Occipital lobe (tissue), 2 donors: ENCODE results near the gene NDST1. TPM values are rescaled to one million over a fixed set of nuclear protein-coding genes. Genes with fewer than 3 reads are reported as not detected.

Experiments
- DNase-seq: peaks from one replicate; lab custom pipeline; 2025; lab: John Stamatoyannopoulos, UW
- total RNA-seq: library from RNA; depleted of rRNA; stranded (reverse); fragments of >200 nt; gene quantifications from one replicate; pipeline ENCODE4 v1.2.3, GENCODE V29; 2014

The NDST1 gene
- total RNA-seq, 1 donor from 2014 or later: 23.1 TPM

- no peak for DNase-seq
Observed at GRCh38 chr5:150585781-150586341, 77.9 kb downstream of the NDST1 start.

- no peak for DNase-seq
Observed at GRCh38 chr5:150587016-150587415, 79.1 kb downstream of the NDST1 start.

- no peak for DNase-seq
Observed at GRCh38 chr5:150587856-150588595, 80.1 kb downstream of the NDST1 start.

- no peak for DNase-seq
Observed at GRCh38 chr5:150588596-150588890, 80.6 kb downstream of the NDST1 start.

- no peak for DNase-seq
Observed at GRCh38 chr5:150589862-150590601, 82.1 kb downstream of the NDST1 start.

GRCh38 chr5:150590979-150591695 is 83.2 kb downstream of the NDST1 start:
- DNase-seq: no peak

- DNase-seq: no peak
Observed at GRCh38 chr5:150593593-150593992, 85.7 kb downstream of the NDST1 start.

GRCh38 chr5:150593996-150594395 is 86.1 kb downstream of the NDST1 start:
- DNase-seq: no peak

GRCh38 chr5:150595466-150596031 is 87.6 kb downstream of the NDST1 start:
- DNase-seq: no peak

GRCh38 chr5:150596313-150596712 is 88.4 kb downstream of the NDST1 start:
- no peak for DNase-seq

GRCh38 chr5:150596826-150597225 is 88.9 kb downstream of the NDST1 start:
- no peak for DNase-seq

GRCh38 chr5:150598006-150598405 is 90.1 kb downstream of the NDST1 start:
- no peak for DNase-seq

- DNase-seq: no peak
Observed at GRCh38 chr5:150598821-150599273, 90.9 kb downstream of the NDST1 start.

GRCh38 chr5:150599281-150599680 is 91.3 kb downstream of the NDST1 start:
- DNase-seq: no peak

- DNase-seq: no peak
Observed at GRCh38 chr5:150599917-150600511, 92.1 kb downstream of the NDST1 start.

- DNase-seq: no peak
Observed at GRCh38 chr5:150600616-150601490, 92.9 kb downstream of the NDST1 start.

- DNase-seq: no peak
Observed at GRCh38 chr5:150601491-150602345, 93.8 kb downstream of the NDST1 start.

- no peak for DNase-seq
Observed at GRCh38 chr5:150603052-150603451, 95.1 kb downstream of the NDST1 start.

GRCh38 chr5:150603491-150603890 is 95.6 kb downstream of the NDST1 start:
- DNase-seq: no peak
